PC-9 (cell line): ENCODE data around the gene RAP1GAP2.

Source experiments
- EZH2 ChIP-seq: fragments of 200-600 bp; sonication (generic); IDR thresholded peaks from 2 replicates; pipeline ENCODE4 v1.8.0; 2017; ENCODE audit warnings: antibody characterized with exemption, low read depth
- TF ChIP-seq, protein P1 (sequence below): fragments of 200-600 bp; sonication (generic); conservative IDR thresholded peaks from 2 replicates; pipeline ENCODE4 v1.6.1; 2017; ENCODE audit warnings: mixed run types, antibody characterized with exemption, mild to moderate bottlenecking, moderate library complexity

DNA sequence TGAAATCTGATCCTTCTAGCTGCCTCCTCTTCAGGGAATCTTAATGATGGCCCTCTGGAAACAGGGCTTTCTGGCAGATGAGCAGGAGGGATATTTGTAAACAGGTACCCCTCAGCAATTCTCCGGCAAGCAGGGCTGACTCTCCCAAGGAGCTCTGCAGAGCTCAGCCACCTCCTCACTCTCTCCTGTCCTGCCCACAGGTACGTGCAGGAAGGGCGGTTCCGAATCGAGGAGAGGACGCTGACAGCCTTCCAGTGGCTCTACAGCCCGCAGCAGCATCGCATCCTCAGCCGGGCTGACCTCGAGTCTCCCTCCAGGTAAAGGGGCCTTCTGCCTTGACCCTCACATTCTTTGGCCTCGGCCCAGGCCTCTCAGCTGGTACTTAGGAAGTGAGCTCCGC is 26.1 kb upstream of the RAP1GAP2 start:
- TF ChIP-seq, protein P1, sequence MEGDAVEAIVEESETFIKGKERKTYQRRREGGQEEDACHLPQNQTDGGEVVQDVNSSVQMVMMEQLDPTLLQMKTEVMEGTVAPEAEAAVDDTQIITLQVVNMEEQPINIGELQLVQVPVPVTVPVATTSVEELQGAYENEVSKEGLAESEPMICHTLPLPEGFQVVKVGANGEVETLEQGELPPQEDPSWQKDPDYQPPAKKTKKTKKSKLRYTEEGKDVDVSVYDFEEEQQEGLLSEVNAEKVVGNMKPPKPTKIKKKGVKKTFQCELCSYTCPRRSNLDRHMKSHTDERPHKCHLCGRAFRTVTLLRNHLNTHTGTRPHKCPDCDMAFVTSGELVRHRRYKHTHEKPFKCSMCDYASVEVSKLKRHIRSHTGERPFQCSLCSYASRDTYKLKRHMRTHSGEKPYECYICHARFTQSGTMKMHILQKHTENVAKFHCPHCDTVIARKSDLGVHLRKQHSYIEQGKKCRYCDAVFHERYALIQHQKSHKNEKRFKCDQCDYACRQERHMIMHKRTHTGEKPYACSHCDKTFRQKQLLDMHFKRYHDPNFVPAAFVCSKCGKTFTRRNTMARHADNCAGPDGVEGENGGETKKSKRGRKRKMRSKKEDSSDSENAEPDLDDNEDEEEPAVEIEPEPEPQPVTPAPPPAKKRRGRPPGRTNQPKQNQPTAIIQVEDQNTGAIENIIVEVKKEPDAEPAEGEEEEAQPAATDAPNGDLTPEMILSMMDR: no peak
- TF ChIP-seq EZH2: no peak
